Ectodermal cell (in vitro differentiated cells): ENCODE measurements around the gene SPANXA1. TPM values are rescaled to one million over a fixed set of nuclear protein-coding genes. Genes with fewer than 3 reads are reported as not detected.
"Not testable (repeated sequence)": the region's sequence is repeated elsewhere in the genome, so short reads cannot be mapped to it uniquely, and the experiment has no call there.

Source experiments
- H3K27ac ChIP-seq: 2 replicates; pipeline ENCODE4 v1.7.0; 2013; ENCODE audit warnings: mild to moderate bottlenecking, low read depth, low read length; ENCODE audit not compliant: insufficient read depth, poor library complexity, severe bottlenecking
- H3K27me3 ChIP-seq: 2 replicates; pipeline ENCODE4 v1.7.0; 2013; ENCODE audit warnings: mild to moderate bottlenecking, low read length; ENCODE audit not compliant: insufficient read depth, control insufficient read depth, poor library complexity, severe bottlenecking
- H3K36me3 ChIP-seq: one replicate; pipeline ENCODE4 v1.7.0; 2013; ENCODE audit warnings: low read length; ENCODE audit not compliant: control insufficient read depth, insufficient read depth
- H3K4me1 ChIP-seq: one replicate; pipeline ENCODE4 v1.7.0; 2013; ENCODE audit warnings: low read length; ENCODE audit not compliant: control insufficient read depth, insufficient read depth
- H3K4me3 ChIP-seq: 2 replicates; pipeline ENCODE4 v1.7.0; 2013; ENCODE audit warnings: low read depth, low read length, control low read depth; ENCODE audit not compliant: insufficient read depth
- H3K9me3 ChIP-seq: 2 replicates; pipeline ENCODE4 v1.7.0; 2013; ENCODE audit warnings: mild to moderate bottlenecking, low read length, moderate library complexity; ENCODE audit not compliant: control insufficient read depth
- WGBS, 2 experiments: methylation state at CpG; one replicate each; pipeline ENCODE4 v1.1.7; 2013; ENCODE audit warnings: missing lambda C conversion rate in 2 of 2; 5-methylcytosine and 5-hydroxymethylcytosine counted together
- polyA plus RNA-seq, 4 experiments: library from polyadenylated mRNA; stranded (reverse); fragments of 50-300 nt; gene quantifications; one replicate each; pipeline ENCODE4 v1.2.3, GENCODE V29; 2013

Gene SPANXA1
- polyA plus RNA-seq (2013, experiment 1 of 4) = not detected
- not detected for polyA plus RNA-seq (2013, experiment 2 of 4)
- not detected for polyA plus RNA-seq (2013, experiment 3 of 4)
- polyA plus RNA-seq (2013, experiment 4 of 4) = not detected

- not testable (repeated sequence) for H3K36me3 ChIP-seq, H3K9me3 ChIP-seq, H3K4me3 ChIP-seq, H3K4me1 ChIP-seq, H3K27me3 ChIP-seq, H3K27ac ChIP-seq
- no CpG with 5 or more reads among the region's 10 CpGs for WGBS, 2 experiments
These were observed at the start of gene SPANXA1 for GRCh38 chrX:141584638-141585037. Gene SPANXA1, minus strand, starts transcription at chrX:141584738. Its CDS starts 60 bp downstream, at chrX:141584678.

- Histone ChIP-seq H3K27ac (no peak overlapping the region), H3K36me3 (no peaks in the 10 kb centered on the region), H3K27me3 (no peaks in the 10 kb centered on the region), H3K4me3 (no peak overlapping the region), H3K9me3 (no peaks in the 10 kb centered on the region), H3K4me1 (no peaks in the 10 kb centered on the region)
These were observed 47.6 kb upstream of the SPANXA1 start for GRCh38 chrX:141632124-141632523.

GRCh38 chrX:141619336-141619735 is 34.8 kb upstream of the SPANXA1 start:
- WGBS, 2 experiments = 96 to 100% methylated on average over 2 of the region's 2 CpGs

GRCh38 chrX:141609111-141609510 is 24.6 kb upstream of the SPANXA1 start:
- H3K4me3 ChIP-seq = no peak overlapping the region
- no peaks in the 10 kb centered on the region for H3K36me3 ChIP-seq
- H3K27me3 ChIP-seq = no peaks in the 10 kb centered on the region
- WGBS, 2 experiments = 89 to 100% methylated on average over 1 of the region's 1 CpG
- no peaks in the 10 kb centered on the region for H3K4me1 ChIP-seq
- no peak overlapping the region for H3K27ac ChIP-seq
- H3K9me3 ChIP-seq = no peaks in the 10 kb centered on the region

More at GRCh38 chrX:141619336-141619735, 34.8 kb upstream of the SPANXA1 start:
- H3K4me3 ChIP-seq = no peak overlapping the region
- no peaks in the 10 kb centered on the region for H3K27me3 ChIP-seq
- no peaks in the 10 kb centered on the region for H3K4me1 ChIP-seq
- no peak overlapping the region for H3K27ac ChIP-seq
- no peaks in the 10 kb centered on the region for H3K9me3 ChIP-seq
- no peaks in the 10 kb centered on the region for H3K36me3 ChIP-seq

- not testable (repeated sequence) for H3K27ac ChIP-seq, H3K4me3 ChIP-seq, H3K27me3 ChIP-seq, H3K4me1 ChIP-seq, H3K9me3 ChIP-seq, H3K36me3 ChIP-seq
- no CpG with 5 or more reads among the region's 10 CpGs for WGBS, 2 experiments
These were observed 4.9 kb upstream of the SPANXA1 start, which contains the start of gene SPANXA2 for GRCh38 chrX:141589408-141589807. Gene SPANXA2, plus strand, starts transcription at chrX:141589708. Its CDS starts 60 bp downstream, at chrX:141589768.

- H3K4me3 ChIP-seq, H3K4me1 ChIP-seq, H3K9me3 ChIP-seq, H3K36me3 ChIP-seq, H3K27ac ChIP-seq, H3K27me3 ChIP-seq: not testable (repeated sequence)
- WGBS, 2 experiments = no CpG with 5 or more reads among the region's 16 CpGs
These were observed 42.0 kb downstream of the SPANXA1 start for GRCh38 chrX:141542551-141542950.
